Activated CD8-positive, alpha-beta memory T cell treated with anti-CD3 and anti-CD28 coated beads, Interleukin-2, amount 50 U/mL, for 48 hours (primary cell): ENCODE results near the gene RMND1.
"Not testable (repeated sequence)": the region's sequence is repeated elsewhere in the genome, so short reads cannot be mapped to it uniquely, and the experiment has no call there.

Source experiments
- DNase-seq: peaks from one replicate; pipeline ENCODE4 v3.0.0-alpha.2; 2020

The RMND1 gene

DNA sequence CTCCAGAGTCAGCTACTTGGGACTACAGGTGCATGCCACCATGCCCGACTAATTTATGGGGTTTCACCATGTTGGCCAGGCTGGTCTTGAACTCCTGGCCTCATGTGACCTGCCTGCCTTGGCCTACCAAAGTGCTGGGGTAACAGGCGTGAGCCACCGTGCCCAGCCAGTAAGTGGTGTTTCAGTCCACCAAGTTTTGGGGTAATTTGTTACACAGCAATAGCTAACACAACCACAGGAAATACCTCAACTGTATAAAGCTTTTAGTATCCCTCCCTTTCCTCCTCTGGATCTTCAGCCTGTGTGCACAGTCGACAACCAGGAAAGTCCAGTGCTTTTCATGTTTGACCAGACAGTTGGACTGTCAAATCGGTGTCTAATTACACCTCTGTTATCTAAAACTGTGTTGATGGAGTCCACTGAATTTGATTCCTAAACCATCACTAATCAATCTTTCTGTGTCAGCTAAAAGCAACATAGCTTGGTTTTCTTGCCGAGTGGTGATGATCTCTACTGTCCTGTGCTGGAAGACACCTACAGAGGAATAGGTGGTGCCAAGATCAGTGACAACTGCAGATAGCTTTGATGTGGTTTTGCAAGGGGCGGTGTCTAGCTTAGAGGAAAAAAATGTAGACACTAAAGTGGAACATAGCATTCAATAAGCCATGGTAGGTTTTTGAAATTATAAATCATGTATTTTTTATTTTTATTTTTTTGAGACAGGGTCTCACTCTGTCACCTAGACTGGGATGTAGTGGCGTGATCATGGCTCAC, 38.4 kb downstream of the RMND1 start:
- DNase-seq = no peak

GRCh38 chr6:151412909-151413308, 39.0 kb downstream of the RMND1 start:
- no peak for DNase-seq

GRCh38 chr6:151409679-151410078, 42.2 kb downstream of the RMND1 start:
- no peak for DNase-seq

GRCh38 chr6:151409260-151409659, 42.7 kb downstream of the RMND1 start:
- no peak for DNase-seq

- no peak for DNase-seq
Measured at GRCh38 chr6:151408858-151409257, 43.1 kb downstream of the RMND1 start.

GRCh38 chr6:151403919-151404308, 48.0 kb downstream of the RMND1 start:
- DNase-seq = no peak

DNA sequence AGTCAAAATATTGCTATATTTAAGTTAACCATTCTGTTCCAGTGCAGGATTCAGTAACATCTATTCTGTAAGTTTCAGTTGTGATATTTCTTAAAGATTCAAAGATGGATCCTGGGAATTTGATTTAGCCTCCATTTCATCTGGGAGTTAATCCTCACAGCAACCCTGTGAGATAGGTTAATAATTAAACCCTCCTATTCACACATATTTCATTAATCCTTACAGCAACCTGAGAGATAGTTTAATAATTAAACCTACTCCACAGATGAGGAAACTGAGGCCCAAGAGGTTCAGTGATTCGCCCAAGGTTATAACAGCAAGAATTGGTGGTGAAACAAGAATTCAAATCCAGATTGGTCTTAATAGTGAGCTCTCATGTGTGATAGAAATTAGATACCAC, 49.7 kb downstream of the RMND1 start:
- no peak for DNase-seq

GRCh38 chr6:151400473-151400872, 51.5 kb downstream of the RMND1 start:
- no peak for DNase-seq

GRCh38 chr6:151399679-151400078, 52.2 kb downstream of the RMND1 start:
- DNase-seq = no peak

GRCh38 chr6:151393410-151393809, 58.5 kb downstream of the RMND1 start:
- no peak for DNase-seq

- DNase-seq = no peak
Measured at GRCh38 chr6:151392427-151392826, 59.5 kb downstream of the RMND1 start.

GRCh38 chr6:151391471-151392413, 60.2 kb downstream of the RMND1 start, which contains the start of gene ZBTB2:
ZBTB2 (minus strand) TSS chr6:151391559; CDS start chr6:151373637, 17,922 bp downstream.
- peak; percentile 82 for DNase-seq

DNA sequence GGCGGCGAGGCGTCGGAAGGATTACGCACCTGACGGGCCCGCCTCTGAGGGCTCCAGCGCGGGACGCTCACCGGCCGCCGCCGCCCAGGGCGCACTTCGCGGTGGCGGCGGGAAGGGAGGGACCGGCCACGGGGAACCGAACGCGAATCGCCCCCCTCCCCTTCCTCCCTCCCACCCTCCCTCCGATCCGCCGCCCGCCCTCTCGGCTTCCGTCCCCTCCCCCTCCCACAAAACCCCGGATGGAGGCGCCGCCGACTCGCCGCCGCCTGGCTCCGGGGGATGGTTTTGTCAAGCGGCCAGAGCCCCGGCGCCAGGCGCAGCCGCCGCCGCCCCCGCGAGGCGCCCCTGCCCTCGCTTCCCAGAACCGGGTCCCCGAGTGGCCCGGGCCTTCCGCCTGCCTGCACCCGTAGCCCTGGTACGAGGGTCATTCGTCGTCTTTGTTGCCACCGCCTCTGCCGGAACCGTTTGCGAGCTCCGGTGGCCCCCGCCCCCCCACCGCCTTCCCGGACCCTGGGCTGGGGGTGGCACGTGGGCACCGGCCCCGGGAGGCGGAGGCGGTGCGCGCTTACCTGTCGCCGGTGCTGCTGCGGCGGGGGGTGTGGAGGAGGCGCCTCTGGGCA, 61.0 kb downstream of the RMND1 start:
- DNase-seq = peak; percentile 89

GRCh38 chr6:151390276-151390850, 61.6 kb downstream of the RMND1 start:
- DNase-seq = peak; percentile 98

DNA sequence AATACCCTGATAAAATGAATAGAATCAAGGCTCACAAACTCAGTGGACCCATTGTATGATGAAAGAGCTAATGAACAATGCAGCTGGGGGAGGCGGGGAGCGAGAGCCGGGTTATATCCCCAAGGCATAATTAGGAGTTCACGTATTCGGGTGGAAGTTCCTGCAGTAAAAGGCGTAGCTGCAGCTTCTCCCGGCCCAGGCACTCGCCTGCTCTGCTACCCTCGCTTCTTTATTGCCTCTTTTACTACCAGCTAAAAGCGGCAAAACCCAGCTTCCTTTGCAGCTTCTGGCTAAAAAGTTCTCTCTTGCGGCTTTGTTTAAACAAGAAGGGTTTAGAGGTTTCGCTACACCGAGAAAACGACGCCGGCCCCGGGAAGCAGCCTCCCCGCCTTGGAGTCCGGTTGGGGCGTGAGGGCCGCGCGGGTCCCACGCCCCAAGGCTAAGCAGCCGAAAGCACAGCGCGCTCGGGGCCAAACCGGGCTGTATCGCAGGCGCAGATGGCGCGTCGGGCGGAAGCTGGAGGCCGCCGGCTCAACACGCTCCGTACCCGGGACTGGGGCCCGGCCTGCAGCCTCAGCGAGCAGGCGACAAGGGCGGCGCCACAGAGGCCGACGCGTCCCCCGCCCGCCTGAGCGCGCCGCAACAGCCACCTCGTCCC, 62.2 kb downstream of the RMND1 start:
- DNase-seq = no peak

- DNase-seq = no peak
Measured at GRCh38 chr6:151388997-151389617, 62.8 kb downstream of the RMND1 start.

DNA sequence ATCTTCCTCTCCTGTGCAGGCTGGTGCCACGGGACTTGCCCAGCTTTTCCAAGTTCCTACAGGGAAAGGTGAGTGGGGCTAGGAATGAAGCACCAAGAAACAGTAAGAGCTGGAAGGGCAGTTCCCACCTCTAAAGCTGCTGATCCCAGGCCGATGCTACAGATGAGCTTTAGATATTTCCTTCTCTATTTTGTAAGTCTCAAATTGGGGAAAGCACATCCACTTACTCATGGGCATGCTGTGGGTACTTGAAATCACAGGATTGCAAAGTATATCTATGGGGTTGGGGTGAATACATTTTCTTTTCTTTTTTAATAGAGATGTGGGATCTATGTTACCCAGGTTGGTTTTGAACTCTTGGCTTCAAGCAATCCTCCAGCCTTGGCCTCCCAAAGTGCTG, 63.7 kb downstream of the RMND1 start:
- DNase-seq = no peak

GRCh38 chr6:151387175-151387970, 64.6 kb downstream of the RMND1 start:
- no peak for DNase-seq

DNA sequence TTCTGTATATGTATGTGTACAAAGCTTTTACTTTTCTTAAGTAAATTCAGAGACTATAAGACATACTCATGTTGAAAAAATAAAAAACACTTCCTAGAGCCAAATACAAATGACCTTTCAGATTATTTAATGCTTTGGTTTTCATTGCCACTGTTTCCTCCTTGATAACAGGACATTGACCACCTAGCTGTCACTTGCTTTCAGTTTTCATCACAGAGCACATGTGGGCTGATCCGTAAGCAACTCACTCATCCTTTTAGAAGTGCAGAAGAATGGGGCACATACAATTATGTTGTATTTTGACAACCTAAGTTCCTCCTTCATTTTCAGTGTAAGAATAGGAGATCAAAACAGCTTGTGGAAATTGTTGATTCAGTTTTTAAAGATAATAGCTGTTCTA, 66.7 kb downstream of the RMND1 start:
- DNase-seq = no peak

GRCh38 chr6:151384151-151384550, 67.8 kb downstream of the RMND1 start:
- no peak for DNase-seq

- DNase-seq = not testable (repeated sequence)
Measured at GRCh38 chr6:151382631-151383030, 69.3 kb downstream of the RMND1 start.
